Measurements from ENCODE around the gene PARS2. TPM values are rescaled to one million over a fixed set of nuclear protein-coding genes. Genes with fewer than 3 reads are reported as not detected.
A peak's percentile ranks its signal among the peaks of the same experiment; 100 is the strongest.

PARS2 gene
- total RNA-seq, 1 experiment from 2014 or later = 10.2 TPM

GRCh38 chr1:54744696-54745095 is 19.6 kb downstream of the PARS2 start:
- no peaks in the 10 kb centered on the region for H4K20me1 ChIP-seq (ENCODE audit: control insufficient read depth, insufficient read depth, insufficient read length)
- no CpG with 5 or more reads among the region's 3 CpGs for WGBS (ENCODE audit: extremely low coverage, insufficient read length, low lambda C conversion rate)
- H2BK15ac ChIP-seq (ENCODE audit: low read depth, low read length) = no peak overlapping the region
- H3K4me3 Mint-ChIP-seq = no peak overlapping the region
- H3K9me3 ChIP-seq (ENCODE audit: control insufficient read depth, low read depth, low read length) = no peaks in the 10 kb centered on the region
- H2BK120ac ChIP-seq (ENCODE audit: low read depth, low read length, poor library complexity, severe bottlenecking) = no peak overlapping the region
- H2BK5ac ChIP-seq (ENCODE audit: insufficient read length, low read length) = no peak overlapping the region
- no peak overlapping the region for H3K27ac ChIP-seq (ENCODE audit: insufficient read length, low read depth, low read length)
- no peaks in the 10 kb centered on the region for H3K79me1 ChIP-seq (ENCODE audit: insufficient read depth, low read depth, low read length, poor library complexity, severe bottlenecking)
- no peak overlapping the region for H2AFZ ChIP-seq (ENCODE audit: low read length)
- no peak overlapping the region for H3K18ac ChIP-seq (ENCODE audit: insufficient read length, low read depth, low read length)
- H3T11ph ChIP-seq (ENCODE audit: low read length) = no peak overlapping the region
- H3K4me1 ChIP-seq (ENCODE audit: insufficient read depth, low read length) = no peaks in the 10 kb centered on the region
- H3K9ac ChIP-seq (ENCODE audit: extremely low read depth, insufficient read length, low read length) = no peak overlapping the region
- no peak overlapping the region for H3K14ac ChIP-seq (ENCODE audit: insufficient read depth, low read length)
- no peak for DNase-seq
- peaks cover 0 to 3% of the 10 kb centered on the region in 2 experiments; a peak in 2 of 5 replicates for H3K9me3 Mint-ChIP-seq
- no peak overlapping the region for H4K8ac ChIP-seq (replicated peaks; ENCODE audit: insufficient read length, low read depth, low read length)
- no peak overlapping the region for H3K4ac ChIP-seq (ENCODE audit: low read depth, low read length)
- H3K36me3 Mint-ChIP-seq (ENCODE audit: insufficient read depth in 1 of 3, low read depth in 3 of 3) = peaks cover 12 to 33% (median 22%) of the 10 kb centered on the region in 3 experiments; a peak in 6 of 7 replicates
- H4K91ac ChIP-seq (ENCODE audit: insufficient read length, low read depth, low read length) = no peak overlapping the region
- no peak overlapping the region for H3K23ac ChIP-seq (ENCODE audit: insufficient read length, low read depth, low read length)
- H2AK5ac ChIP-seq (ENCODE audit: insufficient read length, low read length) = no peak overlapping the region
- H3K79me2 ChIP-seq (ENCODE audit: insufficient read depth, low read length) = no peaks in the 10 kb centered on the region
- H2BK12ac ChIP-seq (ENCODE audit: insufficient read length, low read depth, low read length) = no peak overlapping the region
- H3K23me2 ChIP-seq (ENCODE audit: insufficient read length, low read depth, low read length, poor library complexity, severe bottlenecking) = no peaks in the 10 kb centered on the region
- TF ChIP-seq CTCF (conservative IDR thresholded peaks at IDR 0.05) = no peak
- peaks cover 2% of the 10 kb centered on the region; the same call in 1 of the 2 replicates for H3K27me3 Mint-ChIP-seq (ENCODE audit: low read depth)
- H4K5ac ChIP-seq (ENCODE audit: insufficient read length, low read depth, low read length) = no peak overlapping the region
- 0 out of 4 replicates have a peak, but pooled peaks cover 0 to 3% of the 10 kb centered on the region in 2 experiments for H3K4me1 Mint-ChIP-seq
- H3K4me2 ChIP-seq (ENCODE audit: insufficient read depth, insufficient read length, low read length) = no peak overlapping the region
- no peaks in the 10 kb centered on the region for H3K27me3 ChIP-seq (ENCODE audit: insufficient read depth, low read length)
- no peak overlapping the region for H3K56ac ChIP-seq (ENCODE audit: insufficient read length, low read depth, low read length)
- peak overlapping the region in 1 of 3 experiments; percentile 40; a peak in 2 of 7 replicates for H3K27ac Mint-ChIP-seq
- no peak overlapping the region for H2BK20ac ChIP-seq (ENCODE audit: low read depth, low read length, poor library complexity, severe bottlenecking)
